Caco-2 (cell line): ENCODE results near the gene GALT. TPM values are rescaled to one million over a fixed set of nuclear protein-coding genes. Genes with fewer than 3 reads are reported as not detected.
A peak's percentile ranks its signal among the peaks of the same experiment; 100 is the strongest.

ENCODE experiments used
- BruUV-seq: library from RNA; stranded (reverse); fragments of 400-500 nt; replicated peaks from 2 replicates; lab custom pipeline; 2021; lab: Mats Ljungman, UMichigan
- CTCF ChIA-PET: fragments of 300-600 bp; sonication (Branson Sonifier 250); formaldehyde crosslinking; loops from one replicate; lab custom pipeline; 2022; ENCODE audit warnings: antibody characterized with exemption; lab: Charles Lee
- POLR2A ChIA-PET: fragments of 300-600 bp; sonication (Branson Sonifier 250); formaldehyde crosslinking; loops from one replicate; lab custom pipeline; 2022; ENCODE audit warnings: antibody characterized with exemption; lab: Charles Lee
- DNase-seq, 2 experiments: peaks; one replicate each; pipeline versions ENCODE4 v3.0.0 to v3.0.0-alpha.2; 2020 to 2022
- H3K27me3 ChIP-seq: replicated peaks from 2 replicates; pipeline ENCODE4 v1.6.0; 2011; ENCODE audit warnings: low read length; ENCODE audit not compliant: control insufficient read depth, insufficient read depth
- H3K36me3 ChIP-seq: 2 replicates; pipeline ENCODE4 v1.5.1; 2011; ENCODE audit warnings: low read length; ENCODE audit not compliant: control insufficient read depth, insufficient read depth
- H3K4me1 ChIP-seq: fragments of 250-450 bp; sonication (Bioruptor Pico); 2 replicates; pipeline ENCODE4 v1.5.1; 2020; ENCODE audit warnings: mild to moderate bottlenecking
- H3K4me3 ChIP-seq: 2 replicates; pipeline ENCODE4 v1.5.1; 2011; ENCODE audit warnings: low read depth, mild to moderate bottlenecking, control low read depth, low read length
- H3K9me3 ChIP-seq: fragments of 250-450 bp; sonication (Bioruptor Pico); 2 replicates; pipeline ENCODE4 v1.5.1; 2020; ENCODE audit warnings: mild to moderate bottlenecking, moderate library complexity
- H3K27ac Mint-ChIP-seq: one replicate; pipeline ENCODE4 v1.8.0; 2022; ENCODE audit warnings: mixed read lengths; ENCODE audit not compliant: unreplicated experiment
- H3K27me3 Mint-ChIP-seq: one replicate; pipeline ENCODE4 v1.8.0; 2022; ENCODE audit warnings: mixed read lengths; ENCODE audit not compliant: insufficient read depth, unreplicated experiment
- H3K36me3 Mint-ChIP-seq: one replicate; pipeline ENCODE4 v1.8.0; 2022; ENCODE audit warnings: mild to moderate bottlenecking, mixed read lengths; ENCODE audit not compliant: insufficient read depth, unreplicated experiment
- H3K4me1 Mint-ChIP-seq: one replicate; pipeline ENCODE4 v1.8.0; 2022; ENCODE audit warnings: low read depth, mixed read lengths; ENCODE audit not compliant: unreplicated experiment
- H3K4me3 Mint-ChIP-seq: one replicate; pipeline ENCODE4 v1.8.0; 2022; ENCODE audit warnings: mild to moderate bottlenecking, moderate library complexity, mixed read lengths; ENCODE audit not compliant: unreplicated experiment
- H3K9me3 Mint-ChIP-seq: one replicate; pipeline ENCODE4 v1.8.0; 2022; ENCODE audit warnings: mixed read lengths; ENCODE audit not compliant: unreplicated experiment
- intact Hi-C: fragments of 100-400 bp; cut with micrococcal nuclease; formaldehyde crosslinking; loops from one replicate; pipeline ENCODE4 v1.10.0; 2022; ENCODE audit not compliant: unreplicated experiment
- total RNA-seq: library from RNA; stranded (reverse); gene quantifications from 2 replicates; pipeline ENCODE4 v1.2.3, GENCODE V29; 2022
- TF ChIP-seq, protein P1 (sequence below), 2 experiments: fragments of 200-600 bp in 1 of 2; IDR thresholded peaks; 1 replicate in 1 of 2; 2 replicates in 1 of 2; pipeline versions ENCODE4 v1.5.1 to v1.8.0; 2011 to 2022; ENCODE audit warnings: antibody characterized with exemption in 1 of 2, control low read depth in 1 of 2, inconsistent platforms in 1 of 2, low read depth in 1 of 2, low read length in 1 of 2, mild to moderate bottlenecking in 1 of 2, moderate library complexity in 1 of 2; ENCODE audit not compliant: insufficient read depth in 1 of 2, severe bottlenecking in 1 of 2, unreplicated experiment in 1 of 2

The GALT gene
- total RNA-seq, 1 experiment from 2014 or later, result 50.1 TPM

- H3K27me3 Mint-ChIP-seq, result peaks cover 11% of the 10 kb centered on the region
- no peak for DNase-seq
- H3K27me3 ChIP-seq, result no peaks in the 10 kb centered on the region; the same call in 1 of the 2 replicates
- no peaks in the 10 kb centered on the region for H3K4me1 Mint-ChIP-seq
- CTCF ChIA-PET, result interaction anchor here (0.6 kb wide), 1 partner anchor 183 kb away, joined by 3 read pairs; no protein-coding TSS in a partner anchor
- H3K4me3 ChIP-seq, result no peak overlapping the region
- BruUV-seq, result no TSS peak
- POLR2A ChIA-PET, result no interaction called here
- H3K9me3 ChIP-seq, result no peaks in the 10 kb centered on the region
- no peaks in the 10 kb centered on the region for H3K36me3 ChIP-seq
- H3K9me3 Mint-ChIP-seq, result no peaks in the 10 kb centered on the region
- H3K27ac Mint-ChIP-seq, result no peak overlapping the region
- TF ChIP-seq, protein P1, sequence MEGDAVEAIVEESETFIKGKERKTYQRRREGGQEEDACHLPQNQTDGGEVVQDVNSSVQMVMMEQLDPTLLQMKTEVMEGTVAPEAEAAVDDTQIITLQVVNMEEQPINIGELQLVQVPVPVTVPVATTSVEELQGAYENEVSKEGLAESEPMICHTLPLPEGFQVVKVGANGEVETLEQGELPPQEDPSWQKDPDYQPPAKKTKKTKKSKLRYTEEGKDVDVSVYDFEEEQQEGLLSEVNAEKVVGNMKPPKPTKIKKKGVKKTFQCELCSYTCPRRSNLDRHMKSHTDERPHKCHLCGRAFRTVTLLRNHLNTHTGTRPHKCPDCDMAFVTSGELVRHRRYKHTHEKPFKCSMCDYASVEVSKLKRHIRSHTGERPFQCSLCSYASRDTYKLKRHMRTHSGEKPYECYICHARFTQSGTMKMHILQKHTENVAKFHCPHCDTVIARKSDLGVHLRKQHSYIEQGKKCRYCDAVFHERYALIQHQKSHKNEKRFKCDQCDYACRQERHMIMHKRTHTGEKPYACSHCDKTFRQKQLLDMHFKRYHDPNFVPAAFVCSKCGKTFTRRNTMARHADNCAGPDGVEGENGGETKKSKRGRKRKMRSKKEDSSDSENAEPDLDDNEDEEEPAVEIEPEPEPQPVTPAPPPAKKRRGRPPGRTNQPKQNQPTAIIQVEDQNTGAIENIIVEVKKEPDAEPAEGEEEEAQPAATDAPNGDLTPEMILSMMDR (IDR thresholded peaks at IDR 0.05; ENCODE audit: insufficient read depth in 1 of 2, low read depth in 1 of 2, low read length in 1 of 2, severe bottlenecking in 1 of 2, unreplicated experiment in 1 of 2), result no peak
- intact Hi-C loops, result no loop called here
- no peaks in the 10 kb centered on the region for H3K4me1 ChIP-seq
- H3K36me3 Mint-ChIP-seq, result no peaks in the 10 kb centered on the region
- no peak overlapping the region for H3K4me3 Mint-ChIP-seq
Measured at GRCh38 chr9:34600908-34601307, 45.6 kb upstream of the GALT start.

DNA sequence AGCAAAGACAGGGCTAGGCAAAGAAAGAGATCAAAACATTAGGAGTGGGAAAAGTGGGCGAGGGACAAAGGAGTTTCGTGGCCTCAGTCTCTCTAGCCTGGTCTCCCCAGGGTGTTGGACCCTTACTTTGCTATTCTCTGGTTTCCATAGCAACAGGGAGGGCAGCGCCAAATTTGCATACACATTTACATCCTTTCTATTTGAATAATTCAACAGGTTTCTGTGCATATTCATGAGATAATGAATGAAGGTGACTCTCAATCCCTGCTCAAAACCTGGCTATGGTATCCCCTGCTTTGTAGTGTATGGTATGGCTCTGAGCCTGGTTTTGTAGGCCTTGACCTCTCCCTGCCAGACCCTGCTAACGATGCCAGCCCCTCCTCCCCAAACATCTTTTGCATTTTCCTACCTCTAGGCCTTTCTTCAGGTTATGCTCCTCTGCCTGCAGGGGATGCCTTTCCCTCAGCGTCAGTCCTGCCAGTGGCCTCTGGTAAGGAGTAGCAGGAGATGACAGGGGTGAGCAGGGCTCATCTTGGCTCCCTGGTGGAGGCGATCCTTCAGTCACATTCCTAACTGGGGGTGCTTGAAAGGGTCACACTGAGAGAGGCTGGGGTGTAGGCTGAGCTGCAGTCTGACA is 44.4 kb upstream of the GALT start:
- H3K27ac Mint-ChIP-seq, result no peak overlapping the region
- H3K9me3 ChIP-seq, result no peaks in the 10 kb centered on the region
- intact Hi-C loops, result loop anchor here (2.0 kb wide), 3 partner anchors 101 to 349 kb away; no protein-coding TSS in a partner anchor
- POLR2A ChIA-PET, result no interaction called here
- H3K4me1 ChIP-seq, result peaks cover 4% of the 10 kb centered on the region
- no peak overlapping the region for H3K4me3 Mint-ChIP-seq
- DNase-seq, result no peak
- no peaks in the 10 kb centered on the region for H3K36me3 ChIP-seq
- no peaks in the 10 kb centered on the region for H3K9me3 Mint-ChIP-seq
- no peaks in the 10 kb centered on the region for H3K36me3 Mint-ChIP-seq
- H3K27me3 ChIP-seq, result no peaks in the 10 kb centered on the region
- H3K4me3 ChIP-seq, result no peak overlapping the region
- no TSS peak for BruUV-seq
- TF ChIP-seq, protein P1 (IDR thresholded peaks at IDR 0.05; ENCODE audit: insufficient read depth in 1 of 2, low read depth in 1 of 2, low read length in 1 of 2, severe bottlenecking in 1 of 2, unreplicated experiment in 1 of 2), result no peak
- H3K4me1 Mint-ChIP-seq, result no peaks in the 10 kb centered on the region
- peaks cover 3% of the 10 kb centered on the region for H3K27me3 Mint-ChIP-seq
- CTCF ChIA-PET, result interaction anchor here (0.6 to 1.1 kb wide), 4 partner anchors 54 to 198 kb away, joined by 3 to 6 read pairs (median 3); no protein-coding TSS in a partner anchor

DNA sequence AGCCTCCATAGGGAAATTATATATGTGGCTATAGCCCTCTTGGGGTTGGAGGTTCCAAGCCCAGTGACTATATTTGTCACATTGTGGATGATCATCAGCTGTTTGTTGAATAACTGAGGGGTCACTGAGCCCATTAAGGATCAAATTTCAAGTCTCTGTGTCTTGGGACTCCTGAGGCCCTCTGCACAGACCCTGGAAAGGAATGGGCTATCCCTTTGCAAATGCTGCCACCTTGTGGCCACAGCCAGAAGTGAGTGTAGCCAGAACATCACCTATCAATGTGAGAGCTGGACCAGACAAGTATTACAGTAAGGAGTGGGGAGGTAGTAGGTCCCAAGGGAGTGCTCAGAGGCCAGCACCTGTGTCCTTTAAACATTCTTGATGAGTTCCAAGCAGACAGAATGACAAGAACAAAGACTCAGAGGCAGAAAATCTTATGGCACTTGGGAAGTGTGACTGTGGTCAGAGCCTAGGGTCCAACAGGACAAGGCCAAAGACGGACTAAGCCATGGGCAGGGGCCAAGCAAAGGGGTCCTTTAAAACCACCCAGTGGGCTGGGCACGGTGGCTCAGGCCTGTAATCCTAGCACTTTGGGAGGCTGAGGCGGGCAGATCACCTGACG is 42.8 kb upstream of the GALT start:
- CTCF ChIA-PET, result interaction anchor here (0.6 to 1.2 kb wide), 19 partner anchors 11 to 240 kb away, joined by 3 to 14 read pairs (median 3); partner anchors contain the start of genes ENHO, GALT, MYORG and SIGMAR1
- Mint-ChIP-seq H3K27me3 (peaks cover 3% of the 10 kb centered on the region), H3K27ac (no peak overlapping the region), H3K4me3 (no peak overlapping the region), H3K4me1 (no peaks in the 10 kb centered on the region), H3K36me3 (no peaks in the 10 kb centered on the region), H3K9me3 (no peaks in the 10 kb centered on the region)
- no TSS peak for BruUV-seq
- intact Hi-C loops, result loop anchor here (1.0 to 2.0 kb wide), 6 partner anchors 55 to 351 kb away; no protein-coding TSS in a partner anchor
- peak; percentile 81 to 86 for DNase-seq
- Histone ChIP-seq H3K27me3 (no peaks in the 10 kb centered on the region), H3K36me3 (no peaks in the 10 kb centered on the region), H3K4me1 (peaks cover 12% of the 10 kb centered on the region), H3K9me3 (no peaks in the 10 kb centered on the region), H3K4me3 (no peak overlapping the region)
- POLR2A ChIA-PET, result no interaction called here
- TF ChIP-seq, protein P1 (IDR thresholded peaks at IDR 0.05; ENCODE audit: insufficient read depth in 1 of 2, low read depth in 1 of 2, low read length in 1 of 2, severe bottlenecking in 1 of 2, unreplicated experiment in 1 of 2), result peak; percentile 79 to 95
